M059J (cell line): Measurements from ENCODE around the gene NFKBIA. TPM values are rescaled to one million over a fixed set of nuclear protein-coding genes. Genes with fewer than 3 reads are reported as not detected.
"Not testable (repeated sequence)": the region's sequence is repeated elsewhere in the genome, so short reads cannot be mapped to it uniquely, and the experiment has no call there.

Experiments
- DNase-seq: peaks from one replicate; pipeline ENCODE4 v3.0.0-alpha.2; 2012; ENCODE audit warnings: low read depth
- total RNA-seq: library from RNA; depleted of rRNA; stranded (reverse); fragments of >200 nt; shearing (Covaris generic); gene quantifications from 2 replicates; pipeline ENCODE4 v1.2.3, GENCODE V29; 2014

NFKBIA gene
- total RNA-seq, 1 experiment from 2014 or later = 103 TPM

- DNase-seq = peak; percentile 80
These were observed 13.8 kb downstream of the NFKBIA start for GRCh38 chr14:35390577-35391387.

GRCh38 chr14:35389315-35389667, 15.3 kb downstream of the NFKBIA start:
- DNase-seq = no peak

DNA sequence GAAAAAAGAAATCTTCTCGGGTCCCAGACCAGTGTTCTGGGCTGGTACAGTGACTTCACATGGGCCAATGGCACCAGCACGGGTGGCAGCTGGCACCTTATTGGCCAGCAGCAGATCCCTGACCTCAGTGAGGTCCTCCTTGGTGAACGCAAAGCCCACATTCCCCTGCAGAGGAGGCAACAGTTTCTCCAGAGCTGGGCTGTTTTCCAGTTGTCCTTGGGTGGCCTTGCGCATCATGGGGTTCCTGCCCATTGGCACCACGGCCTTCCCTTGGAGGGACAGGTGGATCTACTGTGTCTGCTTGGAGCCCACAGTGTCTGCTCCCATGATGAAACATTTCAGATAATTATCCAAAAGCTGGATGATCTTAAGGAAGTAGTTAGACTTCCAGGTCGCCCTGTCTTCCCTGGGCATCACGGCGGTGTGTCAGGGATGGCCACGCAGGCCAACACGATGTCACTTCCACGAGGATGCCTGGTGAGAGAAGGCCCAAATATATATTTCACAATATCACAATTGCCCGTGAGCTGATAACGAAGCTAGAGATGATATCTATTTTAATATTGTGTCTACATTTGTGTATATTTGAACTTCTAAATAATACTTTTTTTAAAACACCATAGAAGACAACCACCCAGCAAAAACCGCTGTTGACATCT, 15.8 kb downstream of the NFKBIA start:
- DNase-seq = no peak

- DNase-seq = no peak
These were observed 16.6 kb downstream of the NFKBIA start for GRCh38 chr14:35387713-35388579.

DNA sequence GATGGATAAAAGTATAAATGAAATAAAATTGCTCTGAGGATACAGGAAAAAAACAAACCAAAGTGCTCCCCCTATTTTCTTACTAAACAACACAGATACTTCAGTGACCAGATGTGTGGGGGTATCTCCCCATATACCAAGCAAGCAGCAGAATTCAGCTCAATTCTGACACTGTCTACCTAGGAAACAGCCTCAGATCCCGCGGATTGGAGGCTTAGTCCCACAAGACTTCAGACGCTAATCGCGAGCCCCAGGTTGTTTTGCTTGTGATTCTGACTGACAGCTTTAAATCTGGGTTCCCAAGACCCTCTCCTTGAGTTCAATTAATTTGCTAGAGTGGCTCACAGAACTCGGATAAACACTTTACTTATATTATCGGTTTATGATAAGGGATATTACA, 17.3 kb downstream of the NFKBIA start:
- DNase-seq = no peak

GRCh38 chr14:35386673-35387125, 17.9 kb downstream of the NFKBIA start:
- DNase-seq = no peak

DNA sequence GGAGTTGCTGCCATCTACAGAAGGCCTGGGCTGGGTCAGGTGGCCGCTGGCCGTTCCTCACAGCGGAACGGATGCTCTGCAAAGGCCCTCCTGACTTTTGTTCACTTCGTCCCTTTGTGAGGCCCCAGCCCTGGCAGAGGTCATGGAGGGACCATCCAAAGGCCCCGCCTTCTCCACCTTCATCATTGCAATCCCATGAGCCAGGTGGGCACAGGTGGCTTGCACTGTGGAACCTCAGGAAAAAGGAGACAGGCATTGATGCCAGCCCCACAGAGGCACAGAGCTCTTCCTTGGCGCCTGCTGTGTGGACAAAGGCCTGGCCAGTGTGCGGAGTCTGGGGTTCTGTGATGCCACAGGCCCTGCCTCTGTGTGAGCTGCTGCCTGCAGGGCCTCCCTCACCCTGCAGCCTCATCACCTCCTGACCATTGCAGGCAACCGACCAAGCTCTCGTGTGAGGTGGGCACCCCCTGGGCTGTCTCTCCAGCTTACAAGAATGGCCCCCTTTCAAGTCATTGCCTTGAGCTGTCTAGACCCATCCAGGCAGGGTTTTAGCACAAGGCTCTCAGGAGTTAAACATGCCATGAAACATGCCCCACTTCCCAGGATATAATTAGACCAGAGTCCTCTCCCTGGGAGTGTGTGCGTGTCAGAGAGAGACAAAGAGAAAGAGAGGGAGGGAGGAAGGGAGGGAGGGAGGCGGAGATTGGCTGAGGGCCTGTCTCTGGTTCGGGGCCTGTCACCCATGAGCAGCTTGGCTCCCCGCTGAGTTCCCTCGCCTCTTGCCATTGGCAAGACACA, 19.3 kb downstream of the NFKBIA start:
- peak; percentile 92 for DNase-seq

- DNase-seq = peak; percentile 86
These were observed 20.0 kb downstream of the NFKBIA start for GRCh38 chr14:35384455-35385041.

DNA sequence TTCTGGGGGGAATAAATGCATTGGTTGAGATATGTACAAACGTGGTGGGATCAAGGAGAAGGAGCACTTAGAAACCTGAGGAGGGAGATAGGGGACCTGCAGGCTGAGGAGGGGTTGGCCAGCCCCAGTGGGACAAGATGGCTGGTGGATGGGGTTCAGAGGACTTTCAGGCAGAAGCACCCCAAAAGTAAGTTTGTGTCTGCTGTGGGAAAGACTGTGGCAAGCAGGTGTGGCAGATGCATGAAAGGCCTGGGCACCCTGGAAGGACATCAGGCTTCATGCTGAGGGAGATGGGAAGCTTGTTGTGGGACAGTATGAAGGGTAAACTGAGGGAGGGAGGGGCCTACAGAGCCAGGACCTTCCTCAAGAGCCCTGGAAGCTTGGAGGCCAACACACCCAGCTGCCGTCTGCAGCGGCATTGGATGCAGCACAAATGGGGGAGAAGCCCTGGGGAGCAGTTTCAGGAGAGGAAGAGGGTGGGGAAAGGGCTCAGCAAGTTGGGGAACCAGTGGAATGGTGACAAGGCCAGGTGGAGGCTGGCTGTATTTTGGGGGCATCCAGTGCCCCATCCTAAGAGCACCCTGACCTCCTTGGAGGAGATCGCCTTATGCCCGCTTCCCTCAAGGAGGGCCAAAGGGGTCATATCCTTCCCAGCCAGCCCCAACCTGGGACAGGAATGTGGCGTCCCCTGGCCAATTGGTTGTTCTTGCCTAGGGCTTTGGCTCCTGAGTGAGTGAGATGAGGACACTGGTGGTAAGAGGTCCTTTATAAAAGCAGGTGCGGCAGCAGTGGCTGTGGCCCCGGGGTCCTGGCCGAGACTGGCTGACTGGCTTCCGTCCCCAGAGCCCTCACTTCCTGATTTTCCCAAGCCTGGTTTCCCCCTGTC, 20.7 kb downstream of the NFKBIA start:
- no peak for DNase-seq

DNA sequence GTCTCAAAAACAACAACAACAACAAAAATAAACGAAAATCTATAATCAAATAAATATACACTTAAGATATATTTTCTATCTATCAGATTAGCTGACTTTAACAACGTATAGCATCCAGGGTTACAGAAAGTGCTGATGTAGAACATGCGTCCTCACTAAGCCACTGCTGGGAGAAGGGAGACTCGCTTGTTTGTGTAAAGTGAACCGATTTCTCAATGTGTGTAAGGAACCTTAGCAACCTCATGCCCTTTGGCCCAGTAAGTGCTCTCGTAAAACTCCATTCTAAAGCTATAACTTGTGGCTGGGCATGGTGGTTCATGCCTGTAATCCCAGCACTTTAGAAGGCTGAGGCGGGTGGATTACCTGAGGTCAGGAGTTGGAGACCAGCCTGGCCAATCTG, 23.8 kb downstream of the NFKBIA start:
- DNase-seq = no peak

- not testable (repeated sequence) for DNase-seq
These were observed 25.2 kb downstream of the NFKBIA start for GRCh38 chr14:35379234-35379933.

DNA sequence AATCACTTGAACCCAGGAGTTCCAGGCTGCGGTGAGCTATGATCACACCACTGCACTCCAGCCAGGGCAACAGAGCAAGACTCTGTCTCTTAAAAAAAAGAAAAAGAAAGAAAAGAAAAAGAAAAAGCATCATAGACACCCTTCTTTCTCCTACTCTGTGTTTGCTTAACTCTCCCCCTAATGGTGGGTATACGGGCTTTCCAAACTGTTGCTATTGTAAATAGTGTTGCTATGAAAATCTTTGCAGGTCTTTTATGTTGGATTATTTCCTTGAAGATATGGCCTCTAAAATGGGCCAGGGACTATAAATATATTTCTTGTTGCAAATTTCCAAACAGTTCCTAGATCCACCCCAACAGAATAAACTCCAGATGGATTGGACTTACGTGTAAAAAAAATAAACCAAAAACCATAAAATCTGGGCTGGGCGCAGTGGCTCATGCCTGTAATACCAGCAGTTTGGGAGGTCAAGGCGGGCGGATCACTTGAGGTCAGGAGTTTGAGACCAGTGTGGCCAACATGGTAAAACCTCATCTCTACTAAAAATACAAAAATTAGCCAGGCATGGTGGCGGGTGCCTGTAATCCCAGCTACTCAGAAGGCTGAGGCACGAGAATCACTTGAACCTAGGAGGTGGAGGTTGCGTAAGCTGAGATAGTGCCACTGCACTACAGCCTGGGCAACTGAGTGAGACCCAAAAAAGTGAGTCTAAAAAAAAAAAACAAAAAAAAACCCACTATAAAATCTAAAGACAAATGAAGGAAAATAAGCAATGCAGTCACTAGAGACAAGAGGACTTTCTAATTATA, 25.9 kb downstream of the NFKBIA start:
- peak; percentile 48 for DNase-seq

DNA sequence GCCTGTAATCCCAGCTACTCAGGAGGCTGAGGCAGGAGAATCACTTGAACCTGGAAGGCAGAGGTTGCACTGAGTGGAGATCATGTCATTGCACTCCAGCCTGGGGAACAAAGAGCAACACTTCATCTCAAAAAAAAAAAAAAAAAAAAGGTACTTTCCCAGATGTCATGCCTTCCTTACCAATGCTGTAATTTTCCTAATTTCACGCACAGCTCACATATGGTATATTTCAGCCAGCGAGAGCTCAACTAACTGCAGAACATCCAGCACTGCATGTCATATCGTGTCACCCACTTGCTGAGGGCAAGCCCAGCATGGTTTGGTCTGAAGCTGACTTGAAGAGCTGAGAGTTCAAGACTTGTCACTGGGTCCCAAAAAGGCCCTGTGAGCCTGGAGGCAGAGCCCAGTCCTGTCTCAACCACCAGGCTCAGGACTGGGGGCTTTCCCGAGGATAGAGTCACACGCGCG, 29.0 kb downstream of the NFKBIA start:
- DNase-seq = no peak

- peak; percentile 92 for DNase-seq
These were observed 30.3 kb downstream of the NFKBIA start for GRCh38 chr14:35374263-35374712.

GRCh38 chr14:35373208-35373607, 31.3 kb downstream of the NFKBIA start:
- DNase-seq = not testable (repeated sequence)

DNA sequence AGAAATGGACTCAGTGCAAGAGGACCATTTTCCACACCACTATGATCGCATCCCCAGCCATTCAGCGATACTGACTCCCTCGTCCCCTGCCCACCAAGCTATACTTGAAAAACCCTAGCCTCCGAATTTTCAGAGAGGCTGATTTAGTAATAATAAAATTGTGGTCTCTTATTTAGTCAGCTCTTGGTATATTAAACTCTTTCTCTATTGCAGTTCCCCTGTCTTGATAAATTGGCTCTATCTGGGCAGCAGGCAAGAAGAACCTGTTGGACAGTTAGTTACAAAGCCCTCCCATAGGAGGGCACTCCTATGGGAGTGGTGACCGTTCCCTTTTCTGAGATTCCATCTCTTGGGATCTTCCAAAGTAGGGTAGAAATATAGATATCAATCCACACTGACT, 33.6 kb downstream of the NFKBIA start:
- DNase-seq = no peak

- DNase-seq = no peak
These were observed 34.8 kb downstream of the NFKBIA start for GRCh38 chr14:35369701-35370191.
